ENCODE data around the gene E4F1. TPM values are rescaled to one million over a fixed set of nuclear protein-coding genes. Genes with fewer than 3 reads are reported as not detected.

Gene E4F1
- total RNA-seq, 4 donors from 2014 or later: 18.3 to 39.6 (median 25.7) TPM

DNA sequence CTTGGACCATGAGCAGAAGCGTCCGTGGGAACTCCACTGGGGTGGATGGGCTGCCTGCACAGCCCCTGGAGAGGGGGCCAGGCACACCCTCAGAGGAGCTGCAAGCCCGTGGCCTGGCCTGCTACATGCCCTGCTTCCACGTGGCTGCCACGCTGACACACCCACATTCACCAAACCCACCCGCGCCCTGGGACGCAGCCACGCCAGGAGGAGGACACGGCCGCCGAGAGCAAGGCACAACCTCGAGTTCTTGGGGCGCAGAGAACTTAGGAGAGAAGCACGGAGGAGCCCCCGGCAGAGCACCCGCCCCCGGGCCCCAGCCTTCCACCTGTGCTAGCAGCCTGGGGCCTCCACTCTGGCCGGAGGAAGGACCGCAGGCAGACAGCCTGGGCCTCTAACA lies 45.8 kb upstream of the E4F1 start:
- TF ChIP-seq CTCF (IDR thresholded peaks at IDR 0.05): no peak
- no peak for DNase-seq (ENCODE audit: low spot score)
- ATAC-seq (ENCODE audit: low FRiP score): no peak

DNA sequence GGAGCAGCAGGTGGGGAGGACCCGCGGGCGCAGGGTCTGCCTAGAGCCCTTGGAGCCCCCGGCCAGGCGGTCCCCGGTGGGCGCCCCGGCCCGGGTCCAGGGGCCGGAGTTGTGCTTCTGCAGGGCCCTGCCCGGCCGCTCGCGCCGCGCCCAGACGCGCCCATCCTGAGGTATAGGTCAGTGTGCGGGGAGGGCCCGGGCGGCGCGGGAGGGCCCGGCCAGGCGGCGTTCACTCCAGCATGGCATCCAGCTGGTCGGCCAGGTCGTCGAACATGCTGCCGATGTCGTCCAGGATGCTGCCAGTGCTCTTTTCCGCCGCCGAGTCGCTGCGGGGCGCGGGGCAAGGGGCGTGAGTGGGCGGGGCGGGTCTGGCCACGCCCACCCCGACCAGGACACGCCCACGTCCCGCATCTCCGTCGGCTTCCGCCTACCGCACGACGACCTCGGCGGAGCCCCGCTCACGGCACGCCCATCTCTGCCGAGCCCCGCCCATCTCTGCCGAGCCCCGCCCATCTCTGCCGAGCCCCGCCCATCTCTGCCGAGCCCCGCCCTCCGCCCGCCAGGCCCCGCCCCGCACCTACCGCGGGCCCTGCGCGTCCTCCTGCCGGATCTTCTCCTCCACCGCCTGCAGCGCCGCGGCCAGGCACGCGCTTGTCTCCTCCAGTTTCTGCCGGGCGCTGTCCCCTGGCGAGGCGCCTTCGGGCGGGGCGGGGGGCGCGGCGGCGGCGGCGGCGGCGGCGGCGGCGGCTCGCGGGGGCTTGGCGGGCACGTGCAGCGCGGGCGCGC lies 44.9 kb upstream of the E4F1 start:
- DNase-seq (ENCODE audit: low spot score): no peak
- no peak for ATAC-seq (ENCODE audit: low FRiP score)
- no peak for TF ChIP-seq CTCF (IDR thresholded peaks at IDR 0.05)

- DNase-seq (ENCODE audit: low spot score): no peak
- TF ChIP-seq CTCF (IDR thresholded peaks at IDR 0.05): no peak
- ATAC-seq (ENCODE audit: low FRiP score): no peak
Measured at GRCh38 chr16:2179107-2179501, 44.3 kb upstream of the E4F1 start.

GRCh38 chr16:2179576-2179975 lies 43.8 kb upstream of the E4F1 start:
- TF ChIP-seq CTCF (IDR thresholded peaks at IDR 0.05): no peak
- no peak for DNase-seq (ENCODE audit: low spot score)
- no peak for ATAC-seq (ENCODE audit: low FRiP score)

- ATAC-seq (ENCODE audit: low FRiP score) (no peak), DNase-seq (ENCODE audit: low spot score) (no peak)
- no peak for TF ChIP-seq CTCF (IDR thresholded peaks at IDR 0.05)
Measured at GRCh38 chr16:2180461-2180860, 42.9 kb upstream of the E4F1 start.

GRCh38 chr16:2180962-2181923 lies 42.1 kb upstream of the E4F1 start:
- no peak for DNase-seq (ENCODE audit: low spot score)
- TF ChIP-seq CTCF (IDR thresholded peaks at IDR 0.05): no peak
- no peak for ATAC-seq (ENCODE audit: low FRiP score)
